SK-N-SH treated with all-trans-retinoic acid at 6 μM for 48 hours (cell line): Measurements from ENCODE around the gene PLXNA4.
A peak's percentile ranks its signal among the peaks of the same experiment; 100 is the strongest.

ENCODE experiments used
- ATAC-seq: fragments of 200-7000 bp; cut with Tn5 transposase; 3 replicates; pipeline ENCODE4 v1.9.1; 2020; ENCODE audit warnings: mild to moderate bottlenecking, moderate library complexity
- ARNTL ChIP-seq: fragments of 450-650 bp; formaldehyde crosslinking; IDR thresholded peaks from 2 replicates; pipeline ENCODE4 v1.5.0; 2020; ENCODE audit warnings: low read depth, mild to moderate bottlenecking, moderate library complexity, borderline replicate concordance
- BACH2 ChIP-seq: fragments of 250-450 bp; sonication (Bioruptor Pico); IDR thresholded peaks from 2 replicates; pipeline ENCODE4 v1.9.0; 2021; ENCODE audit warnings: mild to moderate bottlenecking, borderline replicate concordance
- CREB5 ChIP-seq: fragments of 250-450 bp; sonication (Bioruptor Pico); IDR thresholded peaks from 2 replicates; pipeline ENCODE4 v1.5.1; 2020; ENCODE audit warnings: low read depth, mild to moderate bottlenecking, moderate library complexity
- CSDC2 ChIP-seq: fragments of 250-450 bp; sonication (Bioruptor Pico); IDR thresholded peaks from 2 replicates; pipeline ENCODE4 v1.5.0; 2020; ENCODE audit warnings: mild to moderate bottlenecking, moderate library complexity
- ESRRG ChIP-seq: fragments of 250-450 bp; sonication (Bioruptor Pico); IDR thresholded peaks from 2 replicates; pipeline ENCODE4 v1.6.1; 2021; ENCODE audit warnings: mild to moderate bottlenecking
- GLIS3 ChIP-seq: fragments of 250-450 bp; sonication (Bioruptor Pico); IDR thresholded peaks from 2 replicates; pipeline ENCODE4 v1.5.0; 2020; ENCODE audit warnings: mild to moderate bottlenecking, moderate library complexity
- ISL1 ChIP-seq: fragments of 250-450 bp; sonication (Bioruptor Pico); IDR thresholded peaks from 2 replicates; pipeline ENCODE4 v2.1.2; 2022; ENCODE audit warnings: mild to moderate bottlenecking, moderate library complexity
- OSR1 ChIP-seq: fragments of 250-450 bp; sonication (Bioruptor Pico); IDR thresholded peaks from 2 replicates; pipeline ENCODE4 v1.8.0; 2022; ENCODE audit warnings: moderate library complexity, mild to moderate bottlenecking, inconsistent platforms
- PATZ1 ChIP-seq: fragments of 250-450 bp; sonication (Bioruptor Pico); IDR thresholded peaks from 2 replicates; pipeline ENCODE4 v1.8.0; 2020; ENCODE audit warnings: mild to moderate bottlenecking, moderate library complexity, borderline replicate concordance
- PPARA ChIP-seq: fragments of 250-450 bp; sonication (Bioruptor Pico); IDR thresholded peaks from 2 replicates; pipeline ENCODE4 v1.5.0; 2020; ENCODE audit warnings: mild to moderate bottlenecking, borderline replicate concordance
- RARB ChIP-seq: fragments of 250-450 bp; sonication (Bioruptor Pico); IDR thresholded peaks from 2 replicates; pipeline ENCODE4 v1.8.0; 2021; ENCODE audit warnings: mild to moderate bottlenecking, moderate library complexity
- SNAI2 ChIP-seq: fragments of 250-450 bp; sonication (Bioruptor Pico); IDR thresholded peaks from 2 replicates; pipeline ENCODE4 v1.5.0; 2020; ENCODE audit warnings: mild to moderate bottlenecking, moderate library complexity
- TCF4 ChIP-seq: fragments of 250-450 bp; sonication (Bioruptor Pico); IDR thresholded peaks from 2 replicates; pipeline ENCODE4 v1.8.0; 2021; ENCODE audit warnings: mild to moderate bottlenecking, moderate library complexity, borderline replicate concordance
- TOX ChIP-seq: fragments of 250-450 bp; sonication (Bioruptor Pico); IDR thresholded peaks from 2 replicates; pipeline ENCODE4 v1.8.0; 2021; ENCODE audit warnings: mild to moderate bottlenecking, moderate library complexity, borderline replicate concordance
- ZFP3 ChIP-seq: fragments of 250-450 bp; sonication (Bioruptor Pico); IDR thresholded peaks from 2 replicates; pipeline ENCODE4 v1.5.0; 2020; ENCODE audit warnings: mild to moderate bottlenecking, moderate library complexity
- ZFP30 ChIP-seq: fragments of 450-650 bp; formaldehyde crosslinking; IDR thresholded peaks from 2 replicates; pipeline ENCODE4 v1.5.0; 2022; ENCODE audit warnings: mild to moderate bottlenecking, moderate library complexity
- ZNF565 ChIP-seq: fragments of 450-650 bp; formaldehyde crosslinking; conservative IDR thresholded peaks from 2 replicates; pipeline ENCODE4 v1.5.0; 2020; ENCODE audit warnings: low read depth, mild to moderate bottlenecking, moderate library complexity
- ZNF70 ChIP-seq: fragments of 450-650 bp; formaldehyde crosslinking; IDR thresholded peaks from 2 replicates; pipeline ENCODE4 v1.5.0; 2020; ENCODE audit warnings: mild to moderate bottlenecking, moderate library complexity
- ZNF8 ChIP-seq: fragments of 450-650 bp; formaldehyde crosslinking; IDR thresholded peaks from 2 replicates; pipeline ENCODE4 v1.5.0; 2020; ENCODE audit warnings: mild to moderate bottlenecking, moderate library complexity
- TF ChIP-seq, protein P1 (sequence below): fragments of 250-450 bp; sonication (Bioruptor Pico); IDR thresholded peaks from 2 replicates; pipeline ENCODE4 v1.8.0; 2021; ENCODE audit warnings: low read depth, mild to moderate bottlenecking, moderate library complexity, borderline replicate concordance
- TF ChIP-seq, protein P2 (sequence below): fragments of 250-450 bp; sonication (Bioruptor Pico); IDR thresholded peaks from 2 replicates; pipeline ENCODE4 v1.5.1; 2021; ENCODE audit warnings: mild to moderate bottlenecking, moderate library complexity

The PLXNA4 gene

GRCh38 chr7:132551886-132552285 lies 24.4 kb downstream of the PLXNA4 start:
- no peak for ATAC-seq
- TF ChIP-seq GLIS3 (CRISPR knock-in tag) (no peak), ZFP3 (no peak)
- TF ChIP-seq, protein P1, sequence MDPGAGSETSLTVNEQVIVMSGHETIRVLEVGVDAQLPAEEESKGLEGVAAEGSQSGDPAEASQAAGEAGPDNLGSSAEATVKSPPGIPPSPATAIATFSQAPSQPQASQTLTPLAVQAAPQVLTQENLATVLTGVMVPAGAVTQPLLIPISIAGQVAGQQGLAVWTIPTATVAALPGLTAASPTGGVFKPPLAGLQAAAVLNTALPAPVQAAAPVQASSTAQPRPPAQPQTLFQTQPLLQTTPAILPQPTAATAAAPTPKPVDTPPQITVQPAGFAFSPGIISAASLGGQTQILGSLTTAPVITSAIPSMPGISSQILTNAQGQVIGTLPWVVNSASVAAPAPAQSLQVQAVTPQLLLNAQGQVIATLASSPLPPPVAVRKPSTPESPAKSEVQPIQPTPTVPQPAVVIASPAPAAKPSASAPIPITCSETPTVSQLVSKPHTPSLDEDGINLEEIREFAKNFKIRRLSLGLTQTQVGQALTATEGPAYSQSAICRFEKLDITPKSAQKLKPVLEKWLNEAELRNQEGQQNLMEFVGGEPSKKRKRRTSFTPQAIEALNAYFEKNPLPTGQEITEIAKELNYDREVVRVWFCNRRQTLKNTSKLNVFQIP (CRISPR knock-in tag) = no peak
- TF ChIP-seq, protein P2, sequence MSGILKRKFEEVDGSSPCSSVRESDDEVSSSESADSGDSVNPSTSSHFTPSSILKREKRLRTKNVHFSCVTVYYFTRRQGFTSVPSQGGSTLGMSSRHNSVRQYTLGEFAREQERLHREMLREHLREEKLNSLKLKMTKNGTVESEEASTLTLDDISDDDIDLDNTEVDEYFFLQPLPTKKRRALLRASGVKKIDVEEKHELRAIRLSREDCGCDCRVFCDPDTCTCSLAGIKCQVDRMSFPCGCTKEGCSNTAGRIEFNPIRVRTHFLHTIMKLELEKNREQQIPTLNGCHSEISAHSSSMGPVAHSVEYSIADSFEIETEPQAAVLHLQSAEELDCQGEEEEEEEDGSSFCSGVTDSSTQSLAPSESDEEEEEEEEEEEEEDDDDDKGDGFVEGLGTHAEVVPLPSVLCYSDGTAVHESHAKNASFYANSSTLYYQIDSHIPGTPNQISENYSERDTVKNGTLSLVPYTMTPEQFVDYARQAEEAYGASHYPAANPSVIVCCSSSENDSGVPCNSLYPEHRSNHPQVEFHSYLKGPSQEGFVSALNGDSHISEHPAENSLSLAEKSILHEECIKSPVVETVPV (CRISPR knock-in tag) = no peak

DNA sequence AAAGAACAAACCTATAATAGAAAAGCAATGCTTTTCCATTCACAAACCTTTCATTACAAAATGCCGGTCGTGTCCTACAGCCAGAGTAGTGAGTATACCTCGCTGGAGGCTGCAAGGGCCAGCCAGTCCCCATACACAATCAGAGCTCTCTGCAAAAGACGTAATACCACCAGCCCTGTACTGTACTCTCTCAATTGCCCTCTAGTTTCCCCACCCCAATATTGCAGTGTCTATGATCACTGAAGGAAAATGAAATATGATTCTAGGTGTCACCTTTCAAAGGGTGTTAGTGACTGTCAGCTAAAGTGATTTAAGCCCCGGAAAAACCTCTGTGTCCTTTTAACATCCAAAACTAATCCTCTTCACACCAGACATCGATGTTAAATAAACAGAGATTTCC lies 24.8 kb downstream of the PLXNA4 start:
- ATAC-seq = no peak
- TF ChIP-seq PATZ1 (no peak), ESRRG (no peak), ZNF8 (CRISPR knock-in tag) (no peak), ZNF70 (no peak), ZFP3 (no peak), ZNF565 (no peak), SNAI2 (CRISPR knock-in tag) (no peak)
- TF ChIP-seq, protein P1 (CRISPR knock-in tag) = no peak
- TF ChIP-seq, all 23 proteins: peak for 0

GRCh38 chr7:132548489-132549078 lies 27.7 kb downstream of the PLXNA4 start:
- ATAC-seq = no peak; the same call in 2 of the 3 replicates
- TF ChIP-seq OSR1 = no peak
- peak; percentile 26; the same call in 1 of the 2 replicates for TF ChIP-seq ZNF8 (CRISPR knock-in tag)
- peak; percentile 82; the same call in 1 of the 2 replicates for TF ChIP-seq CREB5 (CRISPR knock-in tag)
- peak; percentile 79 for TF ChIP-seq ISL1 (CRISPR knock-in tag)
- no peak for TF ChIP-seq ZNF565
- TF ChIP-seq ZNF70 = no peak
- TF ChIP-seq TCF4 = no peak
- TF ChIP-seq, protein P1 (CRISPR knock-in tag) = no peak
- TF ChIP-seq ZFP3 = peak; percentile 95
- no peak for TF ChIP-seq ZFP30 (CRISPR knock-in tag)
- TF ChIP-seq, protein P2 (CRISPR knock-in tag) = no peak
- no peak for TF ChIP-seq PPARA (CRISPR knock-in tag)
- TF ChIP-seq TOX (CRISPR knock-in tag) = no peak
- TF ChIP-seq ARNTL = no peak
- peak; percentile 60; the same call in 1 of the 2 replicates for TF ChIP-seq PATZ1
- TF ChIP-seq CSDC2 (CRISPR knock-in tag) = peak; percentile 99
- TF ChIP-seq RARB (CRISPR knock-in tag) = no peak
- no peak for TF ChIP-seq BACH2 (CRISPR knock-in tag)
